Skeletal muscle satellite cell (primary cell): ENCODE measurements around the gene MTARC2.
A peak's percentile ranks its signal among the peaks of the same experiment; 100 is the strongest.
"Not testable (repeated sequence)": the region's sequence is repeated elsewhere in the genome, so short reads cannot be mapped to it uniquely, and the experiment has no call there.

Experiments
- H3K27me3 ChIP-seq: 2 replicates; pipeline ENCODE4 v1.7.0; 2013; ENCODE audit warnings: low read length; ENCODE audit not compliant: control insufficient read depth, insufficient read depth
- H3K36me3 ChIP-seq: 2 replicates; pipeline ENCODE4 v1.7.0; 2013; ENCODE audit warnings: mild to moderate bottlenecking, control low read depth, low read length; ENCODE audit not compliant: insufficient read depth
- H3K4me1 ChIP-seq: 2 replicates; pipeline ENCODE4 v1.7.0; 2013; ENCODE audit warnings: low read length; ENCODE audit not compliant: control insufficient read depth, insufficient read depth
- H3K4me2 ChIP-seq: 2 replicates; pipeline ENCODE4 v1.7.0; 2013; ENCODE audit warnings: mild to moderate bottlenecking, low read length
- H3K4me3 ChIP-seq: 2 replicates; pipeline ENCODE4 v1.7.0; 2013; ENCODE audit warnings: low read length
- H3K9ac ChIP-seq: 2 replicates; pipeline ENCODE4 v1.7.0; 2013; ENCODE audit warnings: mild to moderate bottlenecking, low read depth, low read length, moderate library complexity
- H3K9me3 ChIP-seq: replicated peaks from 2 replicates; pipeline ENCODE4 v1.7.0; 2013; ENCODE audit warnings: mild to moderate bottlenecking, control low read depth, low read length

MTARC2 gene

GRCh38 chr1:220708936-220709801 lies 39.0 kb upstream of the MTARC2 start:
- H3K4me2 ChIP-seq: no peak overlapping the region
- H3K36me3 ChIP-seq: no peaks in the 10 kb centered on the region
- H3K4me3 ChIP-seq: no peak overlapping the region
- no peaks in the 10 kb centered on the region for H3K27me3 ChIP-seq
- no peak overlapping the region for H3K9ac ChIP-seq
- H3K4me1 ChIP-seq: no peaks in the 10 kb centered on the region
- no peaks in the 10 kb centered on the region for H3K9me3 ChIP-seq

GRCh38 chr1:220710333-220710732 lies 37.8 kb upstream of the MTARC2 start:
- Histone ChIP-seq H3K9me3 (no peaks in the 10 kb centered on the region), H3K9ac (no peak overlapping the region), H3K4me1 (no peaks in the 10 kb centered on the region), H3K27me3 (no peaks in the 10 kb centered on the region), H3K36me3 (no peaks in the 10 kb centered on the region), H3K4me2 (no peak overlapping the region), H3K4me3 (no peak overlapping the region)

GRCh38 chr1:220711056-220711809 lies 36.9 kb upstream of the MTARC2 start:
- H3K27me3 ChIP-seq: no peaks in the 10 kb centered on the region
- no peaks in the 10 kb centered on the region for H3K9me3 ChIP-seq
- H3K4me1 ChIP-seq: no peaks in the 10 kb centered on the region
- H3K4me3 ChIP-seq: no peak overlapping the region
- no peaks in the 10 kb centered on the region for H3K36me3 ChIP-seq
- H3K9ac ChIP-seq: no peak overlapping the region
- no peak overlapping the region for H3K4me2 ChIP-seq

- H3K27me3 ChIP-seq, H3K4me1 ChIP-seq, H3K9me3 ChIP-seq, H3K9ac ChIP-seq, H3K4me2 ChIP-seq, H3K4me3 ChIP-seq, H3K36me3 ChIP-seq: not testable (repeated sequence)
Measured at GRCh38 chr1:220715986-220716385, 32.1 kb upstream of the MTARC2 start.

- H3K4me3 ChIP-seq: no peak overlapping the region
- no peaks in the 10 kb centered on the region for H3K36me3 ChIP-seq
- no peak overlapping the region for H3K9ac ChIP-seq
- H3K9me3 ChIP-seq: no peaks in the 10 kb centered on the region
- no peak overlapping the region for H3K4me2 ChIP-seq
- H3K4me1 ChIP-seq: no peaks in the 10 kb centered on the region
- H3K27me3 ChIP-seq: no peaks in the 10 kb centered on the region
Measured at GRCh38 chr1:220717800-220718640, 30.1 kb upstream of the MTARC2 start.

- not testable (repeated sequence) for H3K9me3 ChIP-seq, H3K9ac ChIP-seq, H3K4me3 ChIP-seq, H3K36me3 ChIP-seq, H3K4me2 ChIP-seq, H3K4me1 ChIP-seq, H3K27me3 ChIP-seq
Measured at GRCh38 chr1:220721266-220721665, 26.9 kb upstream of the MTARC2 start.

- no peak overlapping the region for H3K9ac ChIP-seq
- no peaks in the 10 kb centered on the region for H3K36me3 ChIP-seq
- no peaks in the 10 kb centered on the region for H3K27me3 ChIP-seq
- H3K9me3 ChIP-seq: no peaks in the 10 kb centered on the region
- no peaks in the 10 kb centered on the region for H3K4me1 ChIP-seq
- H3K4me3 ChIP-seq: no peak overlapping the region
- H3K4me2 ChIP-seq: no peak overlapping the region
Measured at GRCh38 chr1:220726634-220727033, 21.5 kb upstream of the MTARC2 start.

GRCh38 chr1:220727519-220727918 lies 20.6 kb upstream of the MTARC2 start:
- Histone ChIP-seq H3K9me3 (no peaks in the 10 kb centered on the region), H3K4me2 (no peak overlapping the region), H3K9ac (no peak overlapping the region), H3K27me3 (no peaks in the 10 kb centered on the region), H3K36me3 (no peaks in the 10 kb centered on the region), H3K4me3 (no peak overlapping the region), H3K4me1 (peaks cover 6% of the 10 kb centered on the region)

GRCh38 chr1:220730486-220730885 lies 17.6 kb upstream of the MTARC2 start:
- Histone ChIP-seq H3K4me2 (no peak overlapping the region), H3K4me3 (no peak overlapping the region), H3K9me3 (no peaks in the 10 kb centered on the region), H3K9ac (no peak overlapping the region), H3K27me3 (no peaks in the 10 kb centered on the region), H3K4me1 (peaks cover 29% of the 10 kb centered on the region), H3K36me3 (no peaks in the 10 kb centered on the region)

GRCh38 chr1:220732137-220732536 lies 16.0 kb upstream of the MTARC2 start:
- peaks cover 29% of the 10 kb centered on the region for H3K4me1 ChIP-seq
- no peak overlapping the region for H3K9ac ChIP-seq
- H3K27me3 ChIP-seq: no peaks in the 10 kb centered on the region
- H3K4me2 ChIP-seq: no peak overlapping the region
- no peaks in the 10 kb centered on the region for H3K9me3 ChIP-seq
- no peak overlapping the region for H3K4me3 ChIP-seq
- no peaks in the 10 kb centered on the region for H3K36me3 ChIP-seq

GRCh38 chr1:220732621-220733020 lies 15.5 kb upstream of the MTARC2 start:
- no peak overlapping the region for H3K4me3 ChIP-seq
- no peak overlapping the region for H3K9ac ChIP-seq

More at GRCh38 chr1:220732621-220733020, 15.5 kb upstream of the MTARC2 start:
- H3K9me3 ChIP-seq: no peaks in the 10 kb centered on the region
- H3K4me2 ChIP-seq: peak overlapping the region; percentile 64
- no peaks in the 10 kb centered on the region for H3K27me3 ChIP-seq
- peaks cover 29% of the 10 kb centered on the region for H3K4me1 ChIP-seq
- no peaks in the 10 kb centered on the region for H3K36me3 ChIP-seq
